ENCODE results near the gene C1QC. TPM values are rescaled to one million over a fixed set of nuclear protein-coding genes. Genes with fewer than 3 reads are reported as not detected.

C1QC gene
- total RNA-seq, 1 experiment from 2014 or later: not detected

- DNase-seq: no peak
- Histone ChIP-seq H4K8ac (replicated peaks; ENCODE audit: insufficient read length, low read depth, low read length) (no peak overlapping the region), H2BK20ac (ENCODE audit: low read depth, low read length, poor library complexity, severe bottlenecking) (no peak overlapping the region), H3K9ac (ENCODE audit: extremely low read depth, insufficient read length, low read length) (no peak overlapping the region), H2AK5ac (ENCODE audit: insufficient read length, low read length) (no peak overlapping the region), H3K27me3 (ENCODE audit: insufficient read depth, low read length) (no peaks in the 10 kb centered on the region), H2AFZ (ENCODE audit: low read length) (no peak overlapping the region), H4K5ac (ENCODE audit: insufficient read length, low read depth, low read length) (no peak overlapping the region), H3K27ac (ENCODE audit: insufficient read length, low read depth, low read length) (no peak overlapping the region), H4K20me1 (ENCODE audit: control insufficient read depth, insufficient read depth, insufficient read length) (no peaks in the 10 kb centered on the region), H3K23me2 (ENCODE audit: insufficient read length, low read depth, low read length, poor library complexity, severe bottlenecking) (no peaks in the 10 kb centered on the region), H3K79me2 (ENCODE audit: insufficient read depth, low read length) (no peaks in the 10 kb centered on the region), H3K4me1 (ENCODE audit: insufficient read depth, low read length) (no peaks in the 10 kb centered on the region), H3T11ph (ENCODE audit: low read length) (no peak overlapping the region), H3K4ac (ENCODE audit: low read depth, low read length) (no peak overlapping the region), H3K56ac (ENCODE audit: insufficient read length, low read depth, low read length) (no peak overlapping the region), H4K91ac (ENCODE audit: insufficient read length, low read depth, low read length) (no peak overlapping the region), H2BK12ac (ENCODE audit: insufficient read length, low read depth, low read length) (no peak overlapping the region), H3K23ac (ENCODE audit: insufficient read length, low read depth, low read length) (no peak overlapping the region), H3K9me3 (ENCODE audit: control insufficient read depth, low read depth, low read length) (no peaks in the 10 kb centered on the region), H3K4me2 (ENCODE audit: insufficient read depth, insufficient read length, low read length) (no peak overlapping the region), H3K79me1 (ENCODE audit: insufficient read depth, low read depth, low read length, poor library complexity, severe bottlenecking) (no peaks in the 10 kb centered on the region), H3K18ac (ENCODE audit: insufficient read length, low read depth, low read length) (no peak overlapping the region), H2BK5ac (ENCODE audit: insufficient read length, low read length) (no peak overlapping the region), H3K14ac (ENCODE audit: insufficient read depth, low read length) (no peak overlapping the region), H2BK15ac (ENCODE audit: low read depth, low read length) (no peak overlapping the region), H2BK120ac (ENCODE audit: low read depth, low read length, poor library complexity, severe bottlenecking) (no peak overlapping the region)
- Mint-ChIP-seq H3K9me3 (no peaks in the 10 kb centered on the region; a peak in 1 of 5 replicates), H3K27me3 (ENCODE audit: low read depth) (peaks cover 3% of the 10 kb centered on the region), H3K36me3 (ENCODE audit: insufficient read depth in 1 of 3, low read depth in 3 of 3) (no peaks in the 10 kb centered on the region), H3K4me3 (no peak overlapping the region), H3K4me1 (peaks cover 0 to 21% of the 10 kb centered on the region in 2 experiments; a peak in 3 of 4 replicates), H3K27ac (no peak overlapping the region)
- TF ChIP-seq, protein P1, sequence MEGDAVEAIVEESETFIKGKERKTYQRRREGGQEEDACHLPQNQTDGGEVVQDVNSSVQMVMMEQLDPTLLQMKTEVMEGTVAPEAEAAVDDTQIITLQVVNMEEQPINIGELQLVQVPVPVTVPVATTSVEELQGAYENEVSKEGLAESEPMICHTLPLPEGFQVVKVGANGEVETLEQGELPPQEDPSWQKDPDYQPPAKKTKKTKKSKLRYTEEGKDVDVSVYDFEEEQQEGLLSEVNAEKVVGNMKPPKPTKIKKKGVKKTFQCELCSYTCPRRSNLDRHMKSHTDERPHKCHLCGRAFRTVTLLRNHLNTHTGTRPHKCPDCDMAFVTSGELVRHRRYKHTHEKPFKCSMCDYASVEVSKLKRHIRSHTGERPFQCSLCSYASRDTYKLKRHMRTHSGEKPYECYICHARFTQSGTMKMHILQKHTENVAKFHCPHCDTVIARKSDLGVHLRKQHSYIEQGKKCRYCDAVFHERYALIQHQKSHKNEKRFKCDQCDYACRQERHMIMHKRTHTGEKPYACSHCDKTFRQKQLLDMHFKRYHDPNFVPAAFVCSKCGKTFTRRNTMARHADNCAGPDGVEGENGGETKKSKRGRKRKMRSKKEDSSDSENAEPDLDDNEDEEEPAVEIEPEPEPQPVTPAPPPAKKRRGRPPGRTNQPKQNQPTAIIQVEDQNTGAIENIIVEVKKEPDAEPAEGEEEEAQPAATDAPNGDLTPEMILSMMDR (conservative IDR thresholded peaks at IDR 0.05): no peak
- WGBS (ENCODE audit: extremely low coverage, insufficient read length, low lambda C conversion rate): no CpG with 5 or more reads among the region's 4 CpGs
These were observed 28.6 kb downstream of the C1QC start for GRCh38 chr1:22671999-22672398.

Measured in H9 (cell line).